Measurements from ENCODE around the gene POMP. TPM values are rescaled to one million over a fixed set of nuclear protein-coding genes. Genes with fewer than 3 reads are reported as not detected.
A peak's percentile ranks its signal among the peaks of the same experiment; 100 is the strongest.

POMP gene
- total RNA-seq, 1 experiment from 2014 or later: 92.2 TPM

GRCh38 chr13:28697441-28697840 lies 38.5 kb downstream of the POMP start (continued):
- TF ChIP-seq RELA (CRISPR knock-in tag; IDR thresholded peaks at IDR 0.05; ENCODE audit: borderline replicate concordance) (no peak), ARID4B (CRISPR knock-in tag; IDR thresholded peaks at IDR 0.05; ENCODE audit: borderline replicate concordance) (no peak)

GRCh38 chr13:28699246-28699645 lies 40.3 kb downstream of the POMP start:
- ChIA-PET POLR2A (no interaction called here), CTCF (no interaction called here)
- ATAC-seq (no peak), DNase-seq (ENCODE audit: low spot score) (no peak)
- Mint-ChIP-seq H3K27ac (no peak overlapping the region), H3K36me3 (no peaks in the 10 kb centered on the region), H3K4me1 (peaks cover 2% of the 10 kb centered on the region; the same call in 1 of the 2 replicates), H3K9me3 (0 out of 2 replicates have a peak, but pooled peaks cover 4% of the 10 kb centered on the region), H3K4me3 (no peak overlapping the region), H3K27me3 (ENCODE audit: low read depth) (no peaks in the 10 kb centered on the region)
- TF ChIP-seq AR (CRISPR knock-in tag; IDR thresholded peaks at IDR 0.05): no peak

GRCh38 chr13:28704282-28704681 lies 45.4 kb downstream of the POMP start:
- ATAC-seq (peak; percentile 79), DNase-seq (ENCODE audit: low spot score) (no peak)
- Mint-ChIP-seq H3K27ac (no peak overlapping the region), H3K4me3 (no peak overlapping the region), H3K4me1 (peaks cover 5% of the 10 kb centered on the region; the same call in 1 of the 2 replicates), H3K27me3 (ENCODE audit: low read depth) (no peaks in the 10 kb centered on the region), H3K9me3 (no peaks in the 10 kb centered on the region), H3K36me3 (no peaks in the 10 kb centered on the region)
- ChIA-PET POLR2A (no interaction called here), CTCF (no interaction called here)
- TF ChIP-seq RELA (CRISPR knock-in tag; IDR thresholded peaks at IDR 0.05; ENCODE audit: borderline replicate concordance): no peak

- ChIA-PET POLR2A (no interaction called here), CTCF (no interaction called here)
- Mint-ChIP-seq H3K36me3 (no peaks in the 10 kb centered on the region), H3K9me3 (no peaks in the 10 kb centered on the region), H3K4me1 (peaks cover 5% of the 10 kb centered on the region; the same call in 1 of the 2 replicates), H3K27me3 (ENCODE audit: low read depth) (no peaks in the 10 kb centered on the region), H3K4me3 (no peak overlapping the region), H3K27ac (no peak overlapping the region)
- ATAC-seq (no peak), DNase-seq (ENCODE audit: low spot score) (no peak)
- TF ChIP-seq ZBTB21 (CRISPR knock-in tag; IDR thresholded peaks at IDR 0.05; ENCODE audit: borderline replicate concordance) (no peak), IRF1 (CRISPR knock-in tag; IDR thresholded peaks at IDR 0.05) (no peak), OVOL2 (CRISPR knock-in tag; IDR thresholded peaks at IDR 0.05; ENCODE audit: borderline replicate concordance) (no peak), ZNF281 (CRISPR knock-in tag; IDR thresholded peaks at IDR 0.05) (no peak), ESRRA (CRISPR knock-in tag; IDR thresholded peaks at IDR 0.05; ENCODE audit: borderline replicate concordance) (no peak), ZSCAN18 (CRISPR knock-in tag; IDR thresholded peaks at IDR 0.05) (no peak), MYBL2 (CRISPR knock-in tag; IDR thresholded peaks at IDR 0.05) (no peak), FOXJ3 (CRISPR knock-in tag; IDR thresholded peaks at IDR 0.05; ENCODE audit: borderline replicate concordance) (no peak), RELA (CRISPR knock-in tag; IDR thresholded peaks at IDR 0.05; ENCODE audit: borderline replicate concordance) (no peak), STAT6 (CRISPR knock-in tag; conservative IDR thresholded peaks at IDR 0.05; ENCODE audit: low read depth) (no peak), ETV6 (CRISPR knock-in tag; IDR thresholded peaks at IDR 0.05) (no peak), ZNF423 (CRISPR knock-in tag; IDR thresholded peaks at IDR 0.05) (no peak), JUN (CRISPR knock-in tag; IDR thresholded peaks at IDR 0.05) (no peak)
Measured at GRCh38 chr13:28704919-28705318, 46.0 kb downstream of the POMP start.
